NCI-H345 (cell line): ENCODE results near the gene RAF1.
"Not testable (repeated sequence)": the region's sequence is repeated elsewhere in the genome, so short reads cannot be mapped to it uniquely, and the experiment has no call there.

ENCODE experiments used
- DNase-seq: peaks from one replicate; lab custom pipeline; 2025; lab: John Stamatoyannopoulos, UW

The RAF1 gene

DNA sequence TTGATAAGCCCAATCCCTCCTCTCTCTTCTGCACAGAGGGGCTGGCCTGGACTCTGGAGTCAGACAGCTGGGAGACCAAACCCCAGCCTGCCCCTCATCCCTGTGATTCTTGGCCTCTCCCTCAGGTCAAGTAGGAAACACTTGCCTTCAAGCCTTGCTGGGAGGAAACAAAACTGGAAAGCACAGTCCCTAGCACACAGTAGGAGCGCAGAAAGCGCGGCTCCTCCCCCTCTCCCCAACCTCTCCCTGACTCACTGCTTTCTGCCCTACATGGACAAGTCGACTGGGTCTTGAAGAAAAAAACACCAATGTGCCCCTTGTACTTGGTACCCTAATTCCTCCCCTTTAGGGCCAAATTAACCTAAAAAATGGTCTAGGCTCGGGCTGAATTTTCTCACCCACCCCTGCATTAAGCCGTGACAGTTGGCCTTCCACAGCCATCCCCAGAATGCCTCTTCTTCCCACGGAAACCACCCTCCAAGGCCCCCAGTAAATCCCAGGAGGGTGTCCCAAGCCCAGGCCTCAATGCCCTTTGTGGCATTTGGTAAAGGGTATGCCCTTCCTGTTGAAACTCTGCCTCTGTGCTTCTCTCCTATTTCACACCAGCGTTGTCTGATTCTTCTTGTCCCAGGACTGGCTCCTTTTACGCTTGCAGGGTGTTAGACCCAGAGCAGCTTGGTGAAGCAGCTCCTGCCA, 11.3 kb upstream of the RAF1 start:
- DNase-seq = no peak

GRCh38 chr3:12673956-12674736, 10.2 kb upstream of the RAF1 start:
- not testable (repeated sequence) for DNase-seq

DNA sequence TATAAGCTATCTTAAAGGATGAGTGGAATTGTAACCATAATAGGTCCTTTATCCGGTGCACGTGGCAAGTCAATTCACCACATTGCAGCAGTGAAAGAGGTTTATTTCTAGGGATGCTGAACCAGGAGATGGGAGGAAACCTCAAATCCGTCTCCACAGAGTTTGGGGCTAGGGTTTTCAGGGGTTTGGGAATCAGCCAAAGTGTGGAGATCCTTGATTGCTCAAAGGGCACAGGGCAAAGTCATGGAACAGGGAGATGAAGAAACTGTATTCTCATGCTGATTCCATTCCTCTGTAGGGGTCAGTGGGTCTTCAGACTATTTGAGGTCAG, 7.2 kb upstream of the RAF1 start:
- DNase-seq = no peak

DNA sequence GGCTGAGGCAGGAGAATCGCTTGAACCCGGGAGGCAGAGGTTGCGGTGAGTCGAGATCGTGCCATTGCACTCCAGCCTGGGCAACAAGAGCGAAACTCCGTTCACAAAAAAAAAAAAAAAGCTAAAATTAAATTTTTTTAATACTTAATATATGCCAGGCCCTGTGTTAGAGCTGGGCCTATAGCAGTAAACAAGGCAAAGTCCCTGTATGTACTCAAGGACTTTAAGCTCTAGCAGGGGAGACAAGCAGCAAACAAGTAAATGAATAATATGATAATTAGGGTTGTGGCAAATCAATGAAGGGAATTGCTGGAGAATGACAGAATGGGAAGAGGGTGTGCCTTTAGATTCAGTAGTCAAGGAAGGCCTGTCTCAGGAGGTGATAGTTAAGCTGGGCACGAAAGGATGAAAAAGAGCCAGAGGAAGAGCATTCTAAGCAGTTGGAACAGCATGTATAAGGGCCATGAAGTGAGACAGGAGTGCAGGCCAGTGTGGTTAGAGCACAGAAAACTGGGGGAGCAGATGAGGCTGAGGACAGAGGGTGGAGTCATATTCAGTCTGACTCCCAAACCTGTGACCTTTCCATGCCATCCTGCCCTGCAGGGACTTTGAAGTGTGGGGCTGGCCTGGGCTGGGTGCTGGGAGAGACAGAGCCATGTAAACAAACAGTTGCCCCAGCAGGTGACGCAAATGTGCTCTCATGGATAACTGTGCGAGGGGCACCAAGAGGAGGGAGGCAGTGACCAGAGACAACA, 6.6 kb upstream of the RAF1 start:
- no peak for DNase-seq

- DNase-seq = no peak
These were observed 449 bp downstream of the RAF1 start for GRCh38 chr3:12663401-12663935.

DNA sequence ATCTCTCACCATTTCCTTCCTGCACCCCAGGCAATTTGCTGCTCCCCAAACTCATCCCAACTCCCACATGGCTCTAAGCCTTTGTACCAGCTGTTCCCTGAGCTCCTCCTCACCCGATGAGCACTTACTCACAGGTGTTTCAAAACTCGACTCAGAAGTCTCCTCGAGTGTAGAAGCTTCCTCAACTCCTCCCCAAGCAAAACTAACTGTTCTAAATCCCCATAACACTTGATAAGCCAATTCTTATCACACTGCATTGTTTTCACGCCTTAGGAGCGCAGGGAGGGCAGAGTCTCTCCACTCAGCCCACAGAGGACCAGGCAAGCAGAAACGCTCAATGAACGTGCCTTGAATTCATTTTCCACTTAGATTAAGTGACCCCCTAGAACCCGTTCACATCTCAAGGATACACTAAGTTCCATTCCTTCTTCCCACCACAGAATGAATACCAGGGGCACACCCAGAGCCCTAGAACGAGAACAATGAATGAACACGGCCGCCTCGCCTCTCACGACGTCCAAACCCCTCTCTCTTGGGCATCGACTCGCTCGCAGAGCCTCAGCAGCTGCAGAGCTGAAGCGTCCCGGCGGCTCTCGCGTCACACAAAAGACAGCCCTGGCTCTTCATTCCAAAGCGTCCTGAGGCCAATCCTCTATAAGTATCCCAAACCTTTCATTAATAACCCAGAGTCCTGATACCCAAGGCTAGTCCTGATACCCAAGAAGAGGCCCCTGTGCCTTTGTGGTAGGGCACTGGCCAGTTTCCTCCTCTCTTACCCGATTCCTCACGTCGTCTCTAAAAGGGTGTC, 1.1 kb downstream of the RAF1 start:
- peak; percentile 26 for DNase-seq

DNA sequence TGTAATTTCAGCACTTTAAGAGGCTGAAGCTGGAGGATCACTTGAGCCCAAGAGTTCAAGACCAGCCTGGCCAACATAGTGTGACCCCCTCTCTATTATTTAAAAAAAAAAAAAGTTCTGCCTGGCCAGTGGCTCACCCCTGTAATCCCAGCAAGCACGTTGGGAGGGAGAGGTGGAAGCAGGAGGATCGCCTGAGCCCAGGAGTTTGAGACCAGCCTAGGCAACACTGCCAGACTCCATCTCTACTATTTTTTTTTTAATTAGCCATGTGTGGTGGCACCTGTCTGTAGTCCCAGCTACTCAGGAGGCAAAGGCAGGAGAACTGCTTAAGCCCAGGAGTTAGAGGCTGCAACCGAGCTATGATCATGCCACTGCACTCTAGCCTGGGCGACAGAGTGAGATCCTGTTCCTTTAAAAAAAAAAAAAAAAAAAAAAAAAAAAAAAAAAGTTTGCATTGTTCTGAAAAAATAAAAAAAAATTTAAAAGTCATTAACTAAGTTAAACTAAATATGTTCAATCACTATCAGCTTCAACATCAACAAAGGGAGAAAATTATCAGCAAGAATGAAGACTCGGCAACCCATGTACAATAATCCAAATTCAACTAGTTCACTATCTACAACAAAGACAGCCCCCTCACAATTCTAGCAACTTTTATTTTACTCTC, 1.9 kb downstream of the RAF1 start:
- no peak for DNase-seq

DNA sequence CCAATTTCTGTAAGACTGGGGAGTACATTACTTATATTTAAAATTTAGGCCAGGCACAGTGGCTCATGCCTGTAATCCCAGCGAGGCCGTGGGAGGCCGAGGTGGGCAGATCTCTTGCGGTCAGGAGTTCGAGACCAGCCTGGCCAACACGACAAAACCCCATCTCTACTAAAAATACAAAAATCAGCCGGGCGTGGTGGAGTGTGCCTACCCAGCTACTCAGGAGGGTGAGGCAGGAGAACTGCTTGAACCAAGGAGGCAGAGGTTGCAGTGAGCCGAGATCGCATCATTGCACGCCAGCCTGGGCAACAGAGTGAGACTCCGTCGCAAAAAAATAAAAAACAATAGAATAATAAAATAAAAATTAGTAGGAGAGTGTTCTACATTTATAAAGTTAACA, 2.5 kb downstream of the RAF1 start:
- DNase-seq = not testable (repeated sequence)

GRCh38 chr3:12660196-12660595, 3.7 kb downstream of the RAF1 start:
- DNase-seq = no peak

- no peak for DNase-seq
These were observed 4.5 kb downstream of the RAF1 start for GRCh38 chr3:12659316-12660015.

DNA sequence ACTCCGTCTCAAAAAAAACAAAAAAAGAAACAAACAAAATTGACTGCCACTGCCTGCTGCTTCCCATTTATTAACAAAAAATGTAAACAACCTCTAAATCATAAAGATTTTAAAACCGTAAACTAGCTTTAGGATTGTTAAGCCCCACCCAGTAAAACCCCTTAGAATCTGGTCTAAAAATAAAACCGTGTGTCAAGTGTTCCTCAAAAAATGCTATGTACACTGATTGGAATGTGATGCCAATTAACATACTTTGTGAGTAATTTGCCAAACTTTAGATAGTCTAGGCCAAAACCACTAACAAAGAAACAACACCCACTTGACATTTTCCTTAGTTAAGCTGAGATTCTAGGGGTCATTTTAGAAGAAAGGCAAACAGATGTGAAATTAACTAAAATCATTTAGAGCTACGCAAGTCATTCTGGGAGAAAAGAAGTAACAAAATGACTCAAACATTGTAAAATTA, 5.3 kb downstream of the RAF1 start:
- no peak for DNase-seq

- DNase-seq = no peak
These were observed 7.1 kb downstream of the RAF1 start for GRCh38 chr3:12656850-12657249.

DNA sequence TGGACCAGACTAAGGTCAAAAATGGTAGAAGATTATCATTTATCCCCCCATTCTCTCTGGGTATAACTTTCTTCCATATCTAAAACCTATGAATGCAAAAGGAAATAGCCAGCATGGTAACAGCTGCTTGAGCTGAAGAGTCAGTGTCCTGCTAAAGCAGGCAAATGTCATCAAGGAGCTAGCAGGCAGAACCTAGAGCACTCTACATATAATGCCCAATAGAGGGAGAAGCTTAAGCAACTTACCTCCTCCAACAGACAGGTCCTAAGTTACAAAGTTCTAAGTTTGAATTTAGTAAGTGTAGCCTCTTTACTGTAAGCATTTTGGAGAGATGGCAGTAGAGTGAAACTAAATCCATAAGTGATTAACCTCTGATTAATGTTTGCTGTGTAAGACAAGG, 7.7 kb downstream of the RAF1 start:
- no peak for DNase-seq

DNA sequence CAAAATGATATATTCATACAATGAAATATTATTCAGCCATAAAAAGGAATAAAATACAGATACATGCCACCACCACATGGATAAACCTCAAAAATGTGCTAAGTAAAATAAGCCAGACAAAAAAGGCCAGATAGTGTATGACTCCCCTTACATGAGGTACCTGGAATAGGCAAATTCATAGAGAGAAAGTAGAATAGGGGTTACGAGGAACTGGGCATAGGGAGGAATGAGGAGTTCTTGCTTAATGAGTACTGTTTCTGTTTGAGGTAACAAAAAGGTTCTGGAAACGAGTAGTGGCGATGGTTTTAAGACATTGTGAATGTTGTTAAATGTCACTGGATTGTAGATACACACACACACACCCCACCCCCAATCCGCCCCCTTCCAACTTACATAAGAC, 8.2 kb downstream of the RAF1 start:
- DNase-seq = no peak

DNA sequence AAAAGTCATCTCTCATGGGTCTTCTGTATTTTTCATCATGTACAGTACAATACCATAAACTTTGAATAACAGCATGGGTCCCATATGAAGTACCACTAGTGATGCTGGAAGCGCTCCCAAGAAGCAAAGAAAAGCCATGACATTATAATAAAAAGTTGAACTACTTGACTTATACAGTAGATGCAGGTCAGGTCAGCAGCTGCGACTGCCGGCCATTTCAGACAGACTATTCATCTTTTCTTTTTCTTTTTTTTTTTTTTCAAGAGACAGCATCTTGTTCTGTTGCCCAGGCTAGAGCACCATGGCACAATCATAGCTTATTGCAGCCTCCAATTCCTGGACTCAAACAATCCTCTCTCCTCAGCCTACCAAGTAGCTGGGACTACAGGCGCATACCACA, 10.2 kb downstream of the RAF1 start:
- DNase-seq = no peak

DNA sequence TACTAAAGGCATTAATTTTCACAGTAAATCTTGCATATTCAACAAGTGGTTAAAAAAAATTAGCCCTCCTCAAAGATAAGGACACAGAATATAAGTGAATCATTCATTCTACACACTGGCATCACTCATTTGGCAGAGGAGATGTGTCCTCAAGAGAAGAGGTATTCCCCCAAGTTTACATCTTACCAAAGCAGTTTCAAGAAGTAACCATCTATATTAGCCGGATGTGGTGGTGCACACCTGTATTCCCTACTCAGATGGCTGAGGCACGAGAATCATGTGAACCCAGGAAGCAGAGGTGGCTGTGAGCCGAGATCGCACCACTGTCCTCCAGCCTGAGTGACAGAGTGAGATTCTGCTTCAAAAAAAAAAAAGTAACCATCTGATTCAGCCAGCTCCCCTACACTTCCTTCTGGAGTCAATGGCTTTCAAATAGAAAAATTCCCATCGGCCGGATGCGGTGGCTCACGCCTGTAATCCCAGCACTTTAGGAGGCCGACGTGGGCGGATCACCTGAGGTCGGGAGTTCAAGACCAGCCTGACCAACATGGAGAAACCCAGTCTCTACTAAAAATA, 15.4 kb downstream of the RAF1 start:
- DNase-seq = no peak

GRCh38 chr3:12644331-12644937, 19.5 kb downstream of the RAF1 start:
- DNase-seq = no peak

- no peak for DNase-seq
These were observed 20.2 kb downstream of the RAF1 start for GRCh38 chr3:12643724-12644123.

GRCh38 chr3:12643010-12643380, 20.9 kb downstream of the RAF1 start:
- DNase-seq = no peak

GRCh38 chr3:12640853-12641252, 23.1 kb downstream of the RAF1 start:
- DNase-seq = not testable (repeated sequence)
